ENCODE data around the gene ADGRA1.

The ADGRA1 gene

DNA sequence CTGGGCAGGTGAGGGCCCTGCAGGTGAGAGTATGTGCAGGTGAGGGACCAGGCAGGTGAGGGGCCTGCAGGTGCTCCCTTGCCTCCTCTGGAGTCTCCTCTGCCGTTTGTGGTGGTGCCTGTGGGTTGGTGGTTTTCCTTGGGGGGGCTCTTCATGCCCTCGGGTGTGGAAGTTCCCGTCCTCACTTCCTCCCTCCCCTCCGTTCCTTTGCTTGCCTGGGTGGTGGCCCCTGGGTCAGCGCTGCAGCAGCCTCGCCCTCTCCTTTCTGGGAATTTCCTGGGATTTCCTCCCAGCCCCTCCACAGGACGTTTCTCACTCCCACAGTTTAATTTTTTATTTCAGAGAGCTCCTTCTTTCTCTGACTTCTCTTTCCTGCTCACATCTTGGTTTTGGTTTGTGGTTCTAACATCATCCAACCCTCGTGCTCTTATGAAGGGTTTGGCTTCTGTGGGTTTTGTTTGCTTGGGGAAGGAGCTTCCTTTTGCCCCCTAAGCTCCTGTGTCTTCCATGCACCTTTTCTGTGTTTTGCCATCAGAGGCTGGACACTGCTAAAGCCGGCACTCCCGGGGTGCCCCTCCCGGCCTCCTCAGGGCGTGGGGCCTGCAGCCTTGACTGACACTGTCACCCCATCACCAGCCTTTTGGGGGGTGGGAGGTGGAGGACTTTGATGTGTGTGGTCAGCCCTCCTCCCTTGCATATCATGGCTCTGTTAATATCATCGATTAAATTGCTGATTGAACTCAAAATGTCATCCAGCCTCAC lies 29.2 kb upstream of the ADGRA1 start:
- no peak for DNase-seq

DNA sequence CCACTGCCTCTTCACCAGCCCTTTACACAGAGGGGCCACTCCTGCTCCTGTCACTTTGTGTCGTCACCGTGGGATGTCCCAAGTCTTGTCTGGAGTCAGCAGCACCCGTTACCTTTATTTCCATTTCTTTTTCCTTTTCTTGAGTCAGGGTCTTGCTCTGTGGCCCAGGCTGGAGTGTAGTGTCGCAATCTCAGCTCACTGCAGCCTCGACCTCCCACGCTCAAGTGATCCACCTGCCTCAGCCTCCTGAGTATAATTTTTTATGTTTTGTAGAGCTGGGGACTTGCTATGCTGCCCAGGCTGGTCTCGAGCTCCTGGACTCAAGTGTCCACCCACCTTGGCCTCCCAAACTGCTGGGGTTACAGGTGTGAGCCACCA lies 28.6 kb upstream of the ADGRA1 start:
- no peak for DNase-seq

DNA sequence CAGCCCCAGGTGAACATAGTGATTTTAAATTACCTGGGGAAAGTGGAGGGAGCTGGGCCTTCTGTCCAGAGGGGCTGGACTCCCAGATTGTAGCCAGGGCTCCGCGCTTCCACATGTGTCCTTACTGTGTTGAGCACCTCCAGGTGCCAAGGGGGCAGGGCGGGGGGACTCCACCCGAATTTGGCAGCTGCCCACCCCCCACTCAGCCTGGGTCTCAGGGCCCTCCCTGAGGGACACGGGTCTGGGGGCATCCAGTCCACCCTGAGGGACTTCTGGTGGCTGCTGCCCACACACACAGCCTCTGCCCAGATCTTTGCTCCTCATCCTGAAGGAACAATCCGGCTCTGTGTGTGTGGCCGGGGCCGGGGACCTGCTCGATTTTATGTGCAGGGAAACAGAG lies 28.2 kb upstream of the ADGRA1 start:
- DNase-seq = no peak

DNA sequence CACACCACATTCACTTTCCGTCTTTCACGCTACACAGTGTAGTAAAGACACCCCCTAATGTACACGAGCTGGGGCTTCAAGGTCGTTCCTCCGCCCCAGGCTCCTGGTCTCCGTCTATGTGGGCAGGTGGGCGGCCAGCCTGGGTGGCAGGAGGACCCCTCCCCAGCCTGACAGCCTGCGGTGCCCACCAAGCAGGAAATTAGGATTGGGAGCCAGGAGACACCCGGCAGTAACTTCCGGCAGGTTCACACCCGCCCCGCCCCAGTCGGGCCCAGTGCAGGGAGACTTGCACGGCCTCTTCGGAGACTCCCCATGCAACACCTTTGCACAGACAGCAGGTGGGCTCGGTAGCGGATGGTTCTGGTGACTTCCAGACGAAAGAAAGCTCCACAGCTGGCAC lies 27.7 kb upstream of the ADGRA1 start:
- no peak for DNase-seq

DNA sequence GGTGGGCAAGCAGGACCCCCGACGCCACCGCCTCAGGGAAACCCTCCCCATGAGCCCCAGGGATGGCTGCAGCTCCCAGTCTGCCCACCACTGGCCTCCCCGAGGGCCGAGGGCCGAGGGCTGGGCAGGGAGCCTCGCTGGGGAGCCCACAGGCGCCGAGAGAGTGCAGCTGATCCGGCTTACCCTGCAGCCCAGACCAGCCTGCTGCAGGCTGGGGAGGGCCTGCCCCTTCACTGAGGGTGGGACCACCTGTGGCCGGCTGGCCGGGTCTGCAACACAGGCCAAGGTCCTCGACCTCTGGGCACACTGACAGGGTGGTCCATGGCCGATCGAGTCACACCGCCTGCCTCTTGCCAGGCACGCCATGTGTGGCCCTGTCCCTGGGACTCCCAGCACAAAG lies 27.3 kb upstream of the ADGRA1 start:
- DNase-seq = no peak

DNA sequence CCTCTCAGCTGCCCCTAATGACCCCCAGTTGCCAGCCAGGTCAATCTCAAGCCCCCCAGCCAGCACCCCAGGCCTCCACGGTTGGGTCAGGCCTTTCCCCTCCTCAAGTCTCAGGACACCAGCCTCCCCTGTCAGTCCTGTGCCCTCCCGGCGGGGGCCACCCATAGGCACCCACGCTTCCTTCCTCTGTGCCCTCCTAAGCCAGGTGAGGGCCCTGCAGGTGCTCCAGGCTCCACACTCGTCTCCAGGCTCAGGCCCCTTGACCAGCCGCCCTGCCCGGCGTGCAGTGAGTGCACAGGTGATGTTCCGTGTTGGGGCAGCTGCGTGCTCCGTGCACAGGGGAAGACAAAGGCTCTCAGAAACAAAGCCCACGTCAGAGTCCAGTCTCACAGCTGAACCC lies 26.8 kb upstream of the ADGRA1 start:
- DNase-seq = no peak

DNA sequence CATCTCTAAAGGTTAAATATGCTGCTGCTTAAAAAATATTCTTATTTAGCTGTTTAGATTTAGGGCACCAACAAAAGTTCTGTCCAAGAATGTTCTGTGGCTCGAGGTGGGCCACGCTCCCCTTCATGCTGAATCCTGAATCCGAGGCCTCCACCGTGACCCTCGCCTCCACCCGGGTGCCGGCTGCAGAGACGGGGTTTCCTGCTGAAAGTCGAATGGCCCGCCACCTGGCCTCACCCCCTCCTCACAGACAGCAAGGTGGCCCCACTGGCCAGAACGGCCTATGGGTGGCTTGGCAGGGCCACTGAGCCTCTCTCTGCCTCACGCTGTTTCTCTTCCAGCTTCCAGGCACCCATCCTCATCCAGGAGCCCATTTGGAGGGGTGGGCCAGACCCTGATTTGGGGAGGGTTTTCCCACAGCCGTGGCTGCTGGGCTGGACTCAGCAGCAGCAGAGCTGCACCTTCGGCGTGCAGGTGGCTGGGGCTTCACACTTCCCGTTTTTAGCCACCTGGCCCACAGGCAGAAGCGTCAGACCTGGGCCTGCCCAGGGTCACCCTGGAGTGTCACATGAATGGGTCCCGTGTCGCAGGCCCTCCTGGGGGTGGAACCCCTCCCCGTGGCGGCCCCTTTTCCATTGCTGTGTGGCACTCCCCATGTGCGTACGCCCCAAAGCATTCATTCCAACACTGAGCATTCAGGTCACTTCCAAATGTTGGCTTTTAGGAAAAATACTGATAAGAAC lies 26.3 kb upstream of the ADGRA1 start:
- DNase-seq = no peak

DNA sequence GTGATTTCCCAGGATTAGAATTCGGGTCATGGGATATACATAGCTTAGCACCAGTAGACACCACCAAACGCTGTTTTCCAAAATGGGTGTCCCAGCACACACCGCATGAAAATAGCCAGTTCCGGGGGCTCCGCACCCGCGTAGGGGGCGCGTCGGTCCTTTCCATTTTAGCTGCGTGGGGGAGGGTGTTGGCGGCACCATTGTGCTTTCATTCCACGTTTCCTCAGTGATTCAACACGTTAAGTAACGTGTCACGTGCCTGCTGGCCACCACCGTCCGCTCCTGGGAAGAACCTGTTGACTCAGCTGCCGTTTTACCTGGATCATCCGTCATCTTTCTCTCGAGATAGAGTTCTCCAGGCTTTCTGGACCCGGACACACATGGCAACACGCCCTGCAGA lies 25.6 kb upstream of the ADGRA1 start:
- no peak for DNase-seq

DNA sequence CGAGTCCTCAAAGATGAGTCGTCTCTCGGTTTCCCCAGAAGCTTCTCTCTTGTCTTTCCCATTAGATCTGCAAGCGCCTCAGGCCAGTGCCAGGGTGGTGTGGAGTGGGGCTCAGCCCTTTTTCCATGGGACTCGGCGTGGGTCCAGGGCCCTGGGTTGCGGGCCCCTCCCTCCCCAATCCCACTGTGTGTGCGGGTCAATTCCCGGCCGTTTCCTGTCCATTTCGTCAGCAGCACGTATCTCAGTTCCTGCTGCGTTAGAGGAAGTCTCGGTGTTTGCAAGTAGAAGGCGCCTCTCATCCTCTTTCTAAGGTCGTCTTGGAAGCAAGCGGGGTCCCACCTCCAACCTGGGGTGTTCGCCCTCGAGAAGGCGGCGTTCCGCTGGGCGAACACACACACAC lies 25.1 kb upstream of the ADGRA1 start:
- DNase-seq = no peak

DNA sequence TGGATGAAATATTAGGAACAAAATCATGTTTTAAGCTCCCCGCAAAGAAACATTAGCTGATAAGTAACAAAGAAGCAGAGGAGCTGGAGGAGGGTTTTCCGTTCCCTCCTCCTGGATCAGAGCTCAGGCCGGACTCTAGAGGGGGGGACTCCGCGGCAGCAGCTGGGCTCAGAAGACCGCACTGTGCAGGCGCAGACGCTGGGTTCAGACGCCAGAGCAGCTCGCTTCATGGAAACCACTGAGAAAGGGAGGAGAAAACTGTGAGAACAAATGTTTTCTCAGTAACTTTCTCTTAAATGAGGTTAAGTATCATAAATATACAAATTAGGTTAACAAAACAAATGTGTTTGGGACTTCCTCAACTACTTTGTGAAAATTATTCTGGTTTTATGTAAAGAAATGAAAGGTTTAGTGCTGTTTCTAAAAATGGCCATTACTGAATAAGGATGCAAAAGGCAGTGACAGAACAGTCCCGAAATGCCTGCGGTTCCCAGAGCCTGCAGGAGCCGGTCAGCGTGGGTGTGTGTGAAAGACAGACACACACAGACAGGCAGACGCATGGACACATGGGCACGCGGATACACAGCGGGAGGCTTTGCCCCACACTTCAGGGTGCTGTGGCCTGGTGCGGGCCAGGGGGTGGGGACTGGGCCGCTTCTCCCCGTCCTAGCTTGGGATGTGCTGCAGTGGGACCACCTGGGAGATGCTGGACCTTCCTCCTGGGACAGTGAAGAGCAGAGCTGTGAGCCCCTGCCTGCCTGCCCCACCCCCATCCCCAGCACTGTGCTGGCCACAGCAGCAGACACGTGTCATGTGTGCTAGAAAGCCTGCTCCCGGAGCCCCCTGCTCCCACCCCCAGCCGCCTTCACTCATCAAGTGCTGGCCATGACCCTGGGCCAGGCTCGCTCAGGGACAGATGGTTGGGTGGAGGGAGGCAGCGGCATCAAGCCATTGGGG lies 20.3 kb upstream of the ADGRA1 start:
- no peak for DNase-seq

DNA sequence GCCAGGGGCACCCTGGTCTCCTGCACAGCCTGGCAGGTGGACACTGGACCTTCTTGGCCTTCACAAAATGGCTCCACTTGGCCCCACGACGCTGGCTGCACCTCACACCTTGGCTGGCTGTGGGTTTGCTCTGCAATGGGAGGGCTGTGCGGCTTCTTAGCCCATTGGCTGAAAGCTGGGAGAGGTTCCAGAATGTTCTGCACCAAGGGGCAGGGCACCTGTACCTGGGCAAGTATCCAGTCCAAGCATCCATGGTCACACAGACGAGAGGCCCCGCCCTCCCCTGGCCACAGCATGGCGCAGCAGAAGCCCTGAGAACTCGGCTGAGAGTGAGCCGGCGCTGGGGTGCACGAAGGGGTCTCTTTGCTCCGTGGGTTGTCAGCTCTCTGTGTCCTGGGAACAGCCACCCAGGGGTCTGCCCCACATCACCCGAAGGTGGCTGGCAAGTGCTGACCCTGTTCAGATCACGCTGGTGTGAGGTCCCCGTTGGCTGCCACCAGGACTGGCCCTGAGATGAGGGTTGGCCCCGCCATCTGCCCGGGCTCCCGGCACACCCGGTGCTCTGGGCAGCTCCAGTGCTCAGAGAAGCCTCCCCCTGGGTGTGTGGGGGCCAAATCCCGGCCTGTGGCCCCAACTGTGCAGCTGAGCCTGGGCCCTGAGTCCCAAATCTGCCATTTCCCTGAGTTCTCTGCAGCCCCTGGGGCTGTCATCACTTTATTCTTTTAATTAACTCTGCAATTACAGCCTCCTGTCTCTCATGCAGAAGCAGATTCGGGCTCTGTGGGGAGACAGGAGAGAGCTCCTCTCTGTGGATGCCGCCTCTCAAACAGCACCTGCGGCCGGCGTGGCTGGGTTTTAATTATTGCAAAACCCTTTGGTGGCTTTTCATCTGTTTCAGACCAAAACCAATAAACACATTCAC lies 19.4 kb upstream of the ADGRA1 start:
- DNase-seq = no peak

DNA sequence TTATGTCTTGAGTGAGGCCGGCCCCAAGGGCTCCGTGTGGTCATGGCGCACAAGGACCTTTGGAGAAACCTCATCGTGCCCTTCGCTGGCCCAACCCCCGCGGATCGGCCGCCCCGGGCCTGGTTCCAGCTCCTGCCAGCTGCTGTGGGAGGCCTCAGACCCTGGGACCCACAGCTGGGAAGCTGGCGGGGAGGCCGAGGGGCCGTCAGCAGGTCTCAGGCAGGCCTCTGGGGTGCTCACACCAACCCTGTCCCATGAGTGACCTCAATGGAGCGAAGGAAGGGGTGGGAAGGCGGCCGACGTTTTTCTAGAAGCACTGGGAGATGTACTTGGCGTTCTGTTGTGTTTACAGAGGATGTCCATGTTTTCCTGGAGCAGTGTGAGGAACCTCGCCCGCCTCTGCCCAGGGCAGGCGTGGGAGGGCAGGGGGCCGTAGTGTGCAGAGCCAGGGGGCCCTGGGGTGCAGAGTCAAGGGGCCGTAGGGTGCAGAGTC lies 18.6 kb upstream of the ADGRA1 start:
- no peak for DNase-seq

DNA sequence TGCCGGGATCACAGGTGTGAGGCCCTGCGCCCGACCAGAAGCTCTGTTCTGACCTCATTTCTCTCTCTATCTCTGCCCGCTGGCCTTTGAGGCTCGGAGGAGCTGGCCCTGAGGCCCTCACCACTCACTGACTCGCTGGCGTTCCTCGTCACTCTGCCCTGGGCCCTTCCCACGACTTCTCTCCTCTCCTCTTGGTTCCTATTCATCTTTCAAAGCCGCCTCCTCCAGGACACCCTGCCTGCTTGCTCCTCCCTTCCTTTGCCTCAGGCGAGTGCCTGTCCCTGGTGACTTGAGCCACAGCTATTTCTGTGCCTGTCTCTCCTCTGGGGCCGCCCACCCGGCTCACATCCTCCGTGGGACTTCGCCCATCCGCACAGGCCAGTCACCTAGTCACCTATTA lies 17.3 kb upstream of the ADGRA1 start:
- DNase-seq = no peak

DNA sequence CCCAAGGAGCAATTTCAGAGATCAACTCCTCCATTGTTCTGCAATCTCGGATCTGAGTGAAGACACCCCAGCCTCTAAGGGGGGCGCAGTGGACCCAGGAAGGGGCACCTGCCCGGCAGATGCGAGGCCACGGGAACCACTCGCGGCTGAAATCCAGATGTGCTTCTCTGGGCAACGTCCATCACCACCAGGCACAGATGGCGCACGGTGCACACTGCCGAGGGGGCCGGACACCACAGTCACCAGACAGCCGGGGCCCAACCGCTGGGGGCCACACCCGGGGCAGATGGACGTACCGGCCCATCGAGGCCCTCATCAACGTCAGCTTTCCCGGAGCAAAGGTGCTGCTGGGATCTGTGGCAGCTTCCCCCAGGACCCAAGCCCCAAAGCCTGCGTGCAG lies 16.9 kb upstream of the ADGRA1 start:
- DNase-seq = no peak

DNA sequence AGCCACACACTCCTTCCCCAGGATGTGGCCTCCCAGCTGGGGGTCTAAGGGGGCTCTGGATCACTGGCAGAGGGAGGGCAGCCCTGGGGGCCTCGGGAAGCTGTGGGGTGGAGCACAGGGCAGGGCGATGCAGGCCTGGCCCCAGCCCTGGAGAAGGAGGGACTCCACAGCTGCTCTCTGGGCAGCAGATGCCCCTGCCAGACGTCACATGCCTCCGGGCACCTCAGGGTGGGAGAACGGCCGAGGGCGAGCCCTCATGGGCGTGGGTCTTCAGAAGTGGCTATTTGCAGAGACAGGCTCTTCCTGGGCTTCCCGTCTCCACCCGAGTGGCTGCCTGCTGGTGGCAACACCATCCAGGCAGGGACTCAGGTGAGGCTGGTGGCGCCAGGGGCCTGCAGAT lies 16.0 kb upstream of the ADGRA1 start:
- no peak for DNase-seq

DNA sequence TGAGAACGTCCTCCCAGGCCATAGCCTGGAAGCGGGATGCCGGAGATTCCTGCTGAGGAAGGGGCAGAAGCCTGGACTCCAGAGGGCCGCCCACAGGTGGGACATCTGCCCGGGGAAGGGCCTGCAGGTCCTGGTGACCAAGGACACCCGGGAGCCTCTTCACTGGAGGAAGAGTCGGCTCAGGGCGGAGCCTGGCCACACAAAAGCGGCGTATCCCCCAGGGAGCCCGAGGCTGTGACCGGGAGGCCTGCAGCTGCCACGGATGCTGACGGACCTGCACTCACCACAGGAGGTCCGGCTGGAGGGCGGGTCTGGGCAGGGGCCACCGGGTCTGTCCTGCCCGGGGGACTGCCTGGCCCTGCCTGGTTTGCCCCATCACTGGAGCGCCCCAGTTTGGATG lies 15.5 kb upstream of the ADGRA1 start:
- DNase-seq = no peak

DNA sequence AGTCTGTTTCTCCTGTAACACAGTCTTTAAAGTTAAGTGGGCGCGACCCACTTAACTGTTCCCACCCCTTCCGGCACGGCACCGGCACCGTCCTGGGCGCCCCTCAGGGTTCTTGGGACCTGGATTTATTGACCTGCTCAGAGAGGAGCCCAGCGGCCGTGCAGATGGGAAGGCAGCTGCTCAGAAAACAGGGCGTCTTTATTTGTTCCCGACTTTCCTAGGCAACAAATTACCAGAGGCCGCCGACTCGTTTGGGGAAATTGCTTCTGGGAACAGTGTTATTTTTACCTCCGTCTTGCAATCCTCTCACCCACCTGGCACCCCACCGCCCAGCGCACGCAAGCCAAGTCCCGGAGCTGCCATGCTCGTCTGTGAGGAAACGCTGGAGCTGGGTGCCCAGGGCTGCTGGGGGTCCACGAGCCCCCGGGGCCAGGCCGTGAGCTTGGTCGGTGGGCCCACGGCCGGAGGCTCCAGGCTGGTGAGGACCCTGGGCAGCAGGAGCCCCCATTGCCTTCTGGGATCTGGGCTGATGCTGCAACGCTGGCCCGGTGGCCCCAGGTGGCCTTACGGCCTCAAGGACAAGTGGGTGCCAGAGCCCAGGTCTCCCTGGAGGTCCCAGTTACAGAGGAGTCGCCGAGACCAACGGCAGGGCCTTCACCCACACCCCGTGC lies 14.9 kb upstream of the ADGRA1 start:
- DNase-seq = no peak

DNA sequence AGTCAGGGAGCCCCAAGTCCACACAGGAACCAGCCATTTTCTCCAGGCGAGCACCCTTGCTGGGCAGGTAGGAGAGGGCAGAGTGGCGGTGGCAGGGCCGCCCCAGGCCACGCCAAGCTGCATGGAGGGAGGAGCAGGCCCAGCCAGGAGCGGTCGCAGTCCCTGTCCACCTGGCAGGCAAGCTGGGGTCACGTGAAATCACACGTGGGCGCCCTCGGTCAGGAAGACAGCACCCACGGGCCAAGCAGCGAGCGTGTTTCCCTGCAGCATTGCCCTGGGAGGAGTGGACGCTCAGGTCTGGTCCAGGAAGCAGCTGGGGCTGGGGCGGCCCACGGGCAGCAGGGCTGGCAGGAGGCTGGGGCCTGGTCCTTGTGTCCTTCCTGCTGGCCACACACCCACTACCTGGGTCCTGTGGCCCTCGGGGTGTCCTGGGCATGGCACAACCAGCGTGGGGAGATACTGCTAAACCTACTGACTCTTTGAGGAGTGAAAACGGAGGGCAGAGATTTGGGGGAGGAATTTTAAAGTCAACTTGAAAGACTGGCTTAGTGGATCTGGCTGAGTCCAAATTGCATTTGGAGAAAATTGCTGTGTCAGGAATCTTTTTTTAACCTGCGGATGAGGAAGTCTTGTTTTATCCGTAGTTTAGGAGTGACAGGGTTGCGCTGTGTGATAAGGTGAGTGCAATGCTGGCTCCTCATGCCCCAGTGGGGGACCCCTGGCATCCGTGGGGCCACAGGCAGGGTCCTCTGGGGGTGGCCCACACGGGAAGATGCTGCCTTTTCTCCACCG lies 12.2 kb upstream of the ADGRA1 start:
- DNase-seq = no peak

DNA sequence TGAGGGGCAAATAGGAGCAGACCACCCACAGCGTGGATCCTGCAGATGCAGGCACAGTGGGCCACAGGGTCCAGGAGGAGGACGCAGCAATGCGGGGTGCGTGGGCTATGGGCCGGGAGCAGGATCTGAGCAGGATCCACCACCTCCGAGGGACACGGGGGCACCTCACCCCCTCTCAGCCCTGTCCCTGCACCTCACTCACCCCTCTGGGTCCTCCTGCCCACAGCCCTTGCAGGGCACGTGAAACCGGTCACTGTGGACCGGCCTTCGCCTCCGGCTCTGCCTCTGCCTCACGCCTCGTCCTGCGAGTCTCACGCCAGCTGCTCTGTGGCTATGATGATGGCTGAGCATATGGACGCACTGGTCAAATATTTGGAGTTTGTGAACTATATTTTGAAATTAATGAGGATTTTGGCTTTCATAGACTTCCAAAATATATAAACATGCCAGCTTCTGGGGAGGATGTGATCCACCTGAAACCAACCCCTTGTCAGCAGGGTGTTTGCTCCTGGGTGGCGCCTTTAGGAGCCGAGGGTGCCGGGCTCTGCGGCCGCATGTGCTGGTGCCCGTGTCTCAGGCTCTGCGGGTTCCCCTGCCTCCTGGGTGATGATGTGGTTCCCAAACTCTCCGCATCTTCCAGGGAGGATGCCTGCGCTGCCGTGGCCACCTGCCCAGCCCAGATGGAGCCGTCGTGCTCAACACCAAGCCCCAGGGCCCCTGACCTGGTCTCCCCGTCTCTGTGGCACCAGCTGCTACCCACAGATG lies 11.3 kb upstream of the ADGRA1 start:
- no peak for DNase-seq

Data from AML-193 (cell line).